GM08714 (cell line): ENCODE results near the gene ZNHIT1.

Experiments
- H3K4me3 ChIP-seq: fragments of 200-500 bp; sonication (Bioruptor generic); 2 replicates; pipeline ENCODE4 v1.5.1; 2014; ENCODE audit warnings: mild to moderate bottlenecking, low read length, inconsistent platforms
- ZNF274 ChIP-seq: IDR thresholded peaks from 2 replicates; pipeline ENCODE4 v1.6.1; 2012; ENCODE audit warnings: mild to moderate bottlenecking, low read depth, low read length

ZNHIT1 gene

DNA sequence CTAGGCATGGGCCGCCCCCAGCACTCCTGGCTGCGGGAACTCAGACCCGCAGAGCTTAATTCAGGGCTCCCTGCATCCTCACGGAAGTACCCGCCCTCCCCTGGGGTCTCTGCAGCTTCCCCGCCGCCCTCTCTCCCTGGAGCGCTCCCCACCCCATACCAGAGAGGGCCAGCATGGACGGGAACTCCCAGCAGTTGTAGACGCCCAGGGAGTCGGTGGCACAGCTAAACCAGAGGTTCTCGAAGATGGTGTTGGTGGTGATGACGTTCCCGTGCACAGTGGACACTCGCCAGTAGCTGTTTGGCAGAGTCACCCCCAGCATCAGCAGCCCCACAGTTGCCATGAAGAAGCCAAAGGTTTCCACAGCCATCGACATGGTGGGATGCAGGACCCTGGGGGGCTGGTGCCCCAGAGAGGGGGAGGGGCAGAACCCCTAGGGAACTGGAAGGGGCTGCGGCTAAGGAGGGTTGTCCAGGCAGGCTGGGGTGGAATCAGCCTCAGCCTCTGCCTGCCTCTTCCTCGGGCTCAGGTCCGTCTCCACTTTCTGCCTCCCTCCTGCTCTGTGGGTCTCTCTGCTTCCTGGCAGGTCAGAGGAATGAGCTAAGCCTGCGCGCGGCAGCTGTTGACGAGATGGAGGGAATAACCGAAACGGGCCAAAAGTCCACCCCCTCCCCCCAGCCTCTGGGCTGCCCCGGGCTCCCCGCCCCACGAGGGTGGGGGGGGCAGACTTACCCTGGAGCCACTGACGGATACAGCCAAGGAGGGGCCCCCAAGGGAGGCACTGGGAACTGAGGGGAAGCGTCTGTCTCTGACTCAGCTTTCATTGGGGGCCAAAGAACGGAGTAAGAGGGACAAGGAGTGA lies 19.5 kb downstream of the ZNHIT1 start, which contains the start of gene CLDN15:
Gene CLDN15 (minus strand): TSS at position 597 of the 862 bp plus-strand sequence. CDS start 221 bp downstream, at position 376.
- no peak for TF ChIP-seq ZNF274
- H3K4me3 ChIP-seq: no peak within 1 kb of the TSS

GRCh38 chr7:101238226-101239182 lies 20.5 kb downstream of the ZNHIT1 start:
- TF ChIP-seq ZNF274: no peak
- H3K4me3 ChIP-seq: no peak overlapping the region

DNA sequence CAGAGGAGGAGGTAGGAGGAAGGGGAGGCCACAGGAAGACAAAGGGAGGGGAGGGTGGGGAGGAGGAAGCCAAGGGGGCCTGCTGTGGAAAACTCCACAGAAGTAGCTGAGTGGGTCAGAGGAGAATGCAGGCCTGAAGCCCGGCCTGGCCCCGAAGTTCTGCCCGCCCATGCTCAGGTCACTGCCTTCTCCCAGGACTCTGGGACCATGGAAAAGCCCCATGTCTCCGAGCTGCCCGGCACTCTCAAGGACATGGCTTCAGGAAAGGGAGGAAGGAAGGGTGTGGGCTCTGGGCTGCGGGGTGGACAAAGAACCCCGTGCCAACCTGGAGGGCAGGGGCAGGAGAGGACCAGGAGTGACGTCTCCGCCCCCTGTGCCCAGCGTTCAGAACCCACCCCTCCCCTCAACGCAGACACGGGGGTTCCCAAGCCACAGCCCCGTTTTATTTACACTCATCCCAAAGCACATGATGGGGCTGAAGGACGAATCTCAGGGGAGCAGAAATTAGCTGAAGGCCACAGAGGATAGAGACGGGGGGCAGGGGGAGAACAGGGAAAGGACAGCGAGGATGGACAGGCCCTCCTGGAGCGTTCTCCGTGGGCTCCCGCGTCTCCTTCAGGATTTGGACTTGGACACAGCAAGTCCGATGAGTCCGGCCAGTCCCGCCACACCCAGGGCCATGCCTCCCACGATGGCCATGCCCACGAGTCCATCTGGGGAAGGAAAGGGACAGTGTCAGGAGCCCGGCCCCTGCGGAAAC lies 21.4 kb downstream of the ZNHIT1 start:
- no peak overlapping the region for H3K4me3 ChIP-seq
- TF ChIP-seq ZNF274: no peak

- TF ChIP-seq ZNF274: no peak
- H3K4me3 ChIP-seq: no peak overlapping the region
These were observed 21.9 kb downstream of the ZNHIT1 start for GRCh38 chr7:101239951-101240220.

- TF ChIP-seq ZNF274: no peak
- H3K4me3 ChIP-seq: no peak overlapping the region
These were observed 22.5 kb downstream of the ZNHIT1 start for GRCh38 chr7:101240226-101241014.

DNA sequence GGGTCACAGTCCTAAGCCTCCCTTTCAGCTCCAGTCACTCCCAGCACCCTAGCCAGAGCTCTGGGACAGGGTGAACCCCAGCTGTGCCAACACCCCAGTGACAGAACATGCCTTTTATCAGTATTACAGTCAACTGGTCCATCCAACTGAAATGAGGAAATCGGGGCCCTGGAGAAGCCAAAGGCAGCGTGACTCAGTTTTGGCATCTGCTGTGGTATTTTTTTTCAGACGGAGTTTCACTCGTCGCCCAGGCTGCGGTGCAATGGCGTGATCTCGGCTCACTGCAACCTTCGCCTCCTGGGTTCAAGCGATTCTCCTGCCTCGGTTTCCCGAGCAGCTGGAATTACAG lies 23.0 kb downstream of the ZNHIT1 start:
- no peak overlapping the region for H3K4me3 ChIP-seq
- TF ChIP-seq ZNF274: no peak

- no peak for TF ChIP-seq ZNF274
- no peak overlapping the region for H3K4me3 ChIP-seq
These were observed 23.7 kb downstream of the ZNHIT1 start for GRCh38 chr7:101241443-101242349.

GRCh38 chr7:101243646-101244374 lies 25.8 kb downstream of the ZNHIT1 start:
- TF ChIP-seq ZNF274: no peak
- H3K4me3 ChIP-seq: peak overlapping the region; percentile 71; the same call in 1 of the 2 replicates

DNA sequence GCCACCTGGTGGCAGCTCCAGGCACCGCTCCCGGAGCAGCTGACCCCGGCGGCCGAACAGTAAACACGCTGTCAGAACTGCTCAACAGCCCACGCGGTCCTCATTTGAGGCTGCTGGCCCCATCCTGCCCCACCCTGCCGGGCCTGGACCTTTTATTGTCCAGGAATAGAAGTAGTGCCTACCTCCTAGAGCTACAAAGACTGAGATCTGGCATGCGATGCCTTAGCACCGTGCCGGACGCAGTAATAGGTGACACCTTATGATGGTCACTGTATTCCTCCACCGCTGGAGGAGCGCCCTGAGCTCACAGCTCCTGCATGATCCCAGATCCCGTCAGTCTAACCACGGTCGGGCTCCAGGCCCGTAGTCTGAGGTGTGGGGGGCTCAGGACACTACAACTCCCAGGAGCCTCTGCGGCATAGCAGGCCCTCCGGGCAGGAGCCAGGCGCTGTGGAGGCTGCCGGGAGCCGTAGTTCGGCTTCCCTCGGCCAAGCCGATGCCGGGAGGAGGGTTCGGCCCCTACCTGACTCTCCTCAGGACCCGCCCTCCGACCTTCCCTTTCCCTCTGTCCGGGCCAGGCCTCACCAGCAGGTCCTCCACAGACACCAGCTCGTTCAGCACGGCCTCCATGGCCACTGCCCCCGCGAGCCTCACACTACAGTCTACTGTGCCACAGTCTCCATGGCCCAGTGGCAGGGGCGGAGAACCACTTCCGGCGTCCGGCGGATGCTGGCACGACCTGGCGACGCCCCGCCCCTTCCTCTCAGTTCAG lies 26.6 kb downstream of the ZNHIT1 start, which contains the start of gene FIS1:
Gene FIS1 (minus strand): TSS at position 707 of the 772 bp plus-strand sequence. CDS start 77 bp downstream, at position 630.
- peak within 1 kb of the TSS; percentile 71 for H3K4me3 ChIP-seq
- TF ChIP-seq ZNF274: no peak

GRCh38 chr7:101245147-101245668 lies 27.2 kb downstream of the ZNHIT1 start:
- TF ChIP-seq ZNF274: no peak
- H3K4me3 ChIP-seq: peak overlapping the region; percentile 71; the same call in 1 of the 2 replicates

DNA sequence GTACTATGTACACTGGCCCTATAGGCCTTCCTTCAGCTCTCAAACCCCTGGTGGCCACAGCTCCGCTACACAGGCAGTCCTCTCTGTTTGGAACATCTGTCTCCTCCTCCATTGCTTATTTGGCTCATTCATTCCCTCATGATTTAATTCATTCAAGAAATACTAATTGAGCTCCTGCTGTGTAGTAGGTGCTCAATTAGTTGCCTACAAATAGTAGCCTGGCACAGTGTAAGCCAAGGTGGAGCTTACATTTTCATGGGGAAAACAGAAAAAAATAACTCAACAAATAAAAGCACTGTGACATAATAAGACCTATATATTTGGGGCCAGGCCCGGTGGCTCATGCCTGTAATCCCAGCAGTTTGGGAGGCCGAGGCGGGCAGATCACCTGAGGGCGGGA lies 30.3 kb downstream of the ZNHIT1 start:
- no peak overlapping the region for H3K4me3 ChIP-seq

More for the DNA sequence above, 30.3 kb downstream of the ZNHIT1 start:
- TF ChIP-seq ZNF274: no peak
